GM10266 (cell line): ENCODE results near the gene SCARB1.

Experiments
- DNase-seq: peaks from one replicate; pipeline ENCODE4 v3.0.0; 2012; ENCODE audit errors: extremely low spot score
- CTCF ChIP-seq: IDR thresholded peaks from 2 replicates; pipeline ENCODE4 v1.5.1; 2012; ENCODE audit warnings: mild to moderate bottlenecking, low read depth; ENCODE audit not compliant: control insufficient read depth, insufficient read depth; ENCODE audit errors: missing control alignments

The SCARB1 gene

GRCh38 chr12:124828264-124829007 lies 35.2 kb downstream of the SCARB1 start:
- no peak for DNase-seq
- TF ChIP-seq CTCF = no peak

GRCh38 chr12:124827588-124828184 lies 36.0 kb downstream of the SCARB1 start:
- TF ChIP-seq CTCF = no peak
- peak; percentile 58 for DNase-seq

- TF ChIP-seq CTCF = no peak
- no peak for DNase-seq
Measured at GRCh38 chr12:124824195-124824594, 39.5 kb downstream of the SCARB1 start.

- DNase-seq = no peak
- no peak for TF ChIP-seq CTCF
Measured at GRCh38 chr12:124823272-124823970, 40.2 kb downstream of the SCARB1 start.

- DNase-seq = no peak
- TF ChIP-seq CTCF = no peak
Measured at GRCh38 chr12:124822218-124822617, 41.4 kb downstream of the SCARB1 start.

GRCh38 chr12:124821252-124822200 lies 42.1 kb downstream of the SCARB1 start:
- no peak for TF ChIP-seq CTCF
- DNase-seq = no peak
